22Rv1 (cell line): ENCODE results near the gene ZNF136.
A peak's percentile ranks its signal among the peaks of the same experiment; 100 is the strongest.

ENCODE experiments used
- H3K27ac ChIP-seq: fragments of 450-650 bp; 2 replicates; pipeline ENCODE4 v1.5.1; 2017
- ZFX ChIP-seq: fragments of 450-650 bp; IDR thresholded peaks from 2 replicates; pipeline ENCODE4 v1.6.1; 2017; ENCODE audit warnings: antibody characterized with exemption, borderline replicate concordance
- TF ChIP-seq, protein P1 (sequence below): fragments of 450-650 bp; IDR thresholded peaks from 2 replicates; pipeline ENCODE4 v1.5.1; 2017; ENCODE audit warnings: mild to moderate bottlenecking

ZNF136 gene

DNA sequence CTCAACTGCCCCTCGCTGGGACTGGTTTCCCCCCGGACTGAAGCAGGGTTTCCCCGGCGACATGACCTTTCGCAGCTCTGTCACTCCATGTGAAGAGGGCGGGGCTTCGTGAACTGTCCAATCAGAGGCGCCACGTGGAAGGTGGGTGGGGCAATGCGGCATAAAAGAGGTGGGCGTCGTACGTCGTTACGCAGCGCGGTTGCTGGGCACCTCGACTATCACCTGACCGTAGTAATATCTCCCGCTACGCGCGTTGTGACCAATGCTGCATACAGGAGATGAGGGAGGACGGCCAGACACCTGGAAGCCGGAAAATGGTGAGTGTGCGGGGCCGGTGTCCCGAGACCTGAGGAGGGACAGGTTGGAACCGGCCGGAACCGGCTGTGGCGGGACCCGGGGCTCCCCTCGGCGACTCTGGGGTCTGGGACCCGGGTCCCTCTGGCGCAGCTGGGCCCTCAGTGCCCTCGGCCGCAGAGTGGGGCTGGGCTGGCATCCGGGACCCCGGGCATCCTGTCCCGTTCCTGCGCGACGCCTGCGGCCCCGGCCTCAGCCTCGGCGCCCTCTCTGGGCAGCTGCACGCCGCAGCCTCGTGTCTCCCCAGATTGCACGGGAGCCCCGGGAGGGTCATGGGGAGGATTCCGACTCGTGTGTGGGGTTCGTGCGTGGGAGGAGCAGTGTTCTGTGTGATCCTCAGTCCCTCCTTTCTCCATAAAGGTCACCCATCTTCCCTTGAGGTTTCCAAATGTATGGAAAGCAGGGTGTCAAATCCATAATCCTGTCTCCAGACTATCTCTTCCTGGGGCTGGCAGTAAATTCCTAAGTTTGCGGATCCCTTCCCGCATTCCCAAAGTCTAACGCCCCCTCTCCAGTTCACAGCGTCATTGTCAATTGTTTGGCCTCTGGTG is 32.2 kb downstream of the ZNF136 start:
- no peak for TF ChIP-seq ZFX
- TF ChIP-seq, protein P1, sequence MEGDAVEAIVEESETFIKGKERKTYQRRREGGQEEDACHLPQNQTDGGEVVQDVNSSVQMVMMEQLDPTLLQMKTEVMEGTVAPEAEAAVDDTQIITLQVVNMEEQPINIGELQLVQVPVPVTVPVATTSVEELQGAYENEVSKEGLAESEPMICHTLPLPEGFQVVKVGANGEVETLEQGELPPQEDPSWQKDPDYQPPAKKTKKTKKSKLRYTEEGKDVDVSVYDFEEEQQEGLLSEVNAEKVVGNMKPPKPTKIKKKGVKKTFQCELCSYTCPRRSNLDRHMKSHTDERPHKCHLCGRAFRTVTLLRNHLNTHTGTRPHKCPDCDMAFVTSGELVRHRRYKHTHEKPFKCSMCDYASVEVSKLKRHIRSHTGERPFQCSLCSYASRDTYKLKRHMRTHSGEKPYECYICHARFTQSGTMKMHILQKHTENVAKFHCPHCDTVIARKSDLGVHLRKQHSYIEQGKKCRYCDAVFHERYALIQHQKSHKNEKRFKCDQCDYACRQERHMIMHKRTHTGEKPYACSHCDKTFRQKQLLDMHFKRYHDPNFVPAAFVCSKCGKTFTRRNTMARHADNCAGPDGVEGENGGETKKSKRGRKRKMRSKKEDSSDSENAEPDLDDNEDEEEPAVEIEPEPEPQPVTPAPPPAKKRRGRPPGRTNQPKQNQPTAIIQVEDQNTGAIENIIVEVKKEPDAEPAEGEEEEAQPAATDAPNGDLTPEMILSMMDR = no peak
- no peak overlapping the region for H3K27ac ChIP-seq

DNA sequence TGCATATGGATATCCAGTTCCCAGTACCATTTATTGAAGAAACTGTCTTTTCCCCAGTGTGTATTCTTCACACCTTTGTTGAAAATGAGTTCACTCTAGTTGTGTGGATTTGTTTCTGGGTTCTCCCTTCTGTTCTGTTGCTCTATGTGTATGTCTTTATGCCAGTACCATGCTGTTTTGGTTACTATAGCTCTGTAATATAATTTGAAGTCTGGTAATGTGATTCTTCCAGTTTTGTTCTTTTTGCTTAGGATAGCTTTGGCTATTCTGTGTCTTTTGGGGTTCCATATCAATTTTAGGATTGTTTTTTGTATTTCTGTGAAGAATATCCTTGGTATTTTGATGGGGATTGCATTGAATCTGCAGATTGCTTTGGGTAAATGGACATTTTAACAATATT is 35.2 kb downstream of the ZNF136 start:
- no peak overlapping the region for H3K27ac ChIP-seq
- no peak for TF ChIP-seq ZFX
- TF ChIP-seq, protein P1 = no peak

DNA sequence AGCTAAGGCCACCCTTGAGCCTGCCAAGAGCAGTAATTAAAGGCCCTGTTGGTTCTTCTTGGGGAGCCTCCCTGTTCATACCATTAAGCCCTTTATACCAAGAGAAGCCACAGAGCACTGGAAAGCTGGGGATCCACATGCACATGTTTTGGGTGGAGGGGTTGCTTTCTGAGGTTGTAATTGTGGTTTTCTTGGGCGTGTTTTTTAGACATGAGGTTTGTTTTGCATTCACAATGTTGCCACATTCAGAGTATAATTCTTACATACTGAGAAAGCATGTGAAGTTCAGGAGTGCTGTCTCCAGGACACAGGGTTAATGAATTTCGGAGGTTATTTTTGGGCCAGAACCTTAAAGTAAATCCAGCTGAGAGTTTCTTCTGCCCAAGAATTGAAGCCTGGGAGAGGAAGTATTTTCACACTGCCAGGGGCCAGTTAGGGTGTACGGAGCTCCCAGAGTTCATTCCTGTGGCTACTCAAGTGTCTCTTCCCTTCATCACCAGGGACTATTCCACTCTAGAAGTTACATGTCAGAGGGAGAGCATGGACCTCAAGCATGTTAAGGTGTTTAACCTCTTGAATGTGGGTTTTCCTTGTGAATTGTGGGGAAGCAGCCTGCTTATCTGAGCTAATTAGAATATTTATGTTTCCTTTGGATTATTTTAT is 37.0 kb downstream of the ZNF136 start:
- TF ChIP-seq, protein P1 = no peak
- TF ChIP-seq ZFX = no peak
- no peak overlapping the region for H3K27ac ChIP-seq

DNA sequence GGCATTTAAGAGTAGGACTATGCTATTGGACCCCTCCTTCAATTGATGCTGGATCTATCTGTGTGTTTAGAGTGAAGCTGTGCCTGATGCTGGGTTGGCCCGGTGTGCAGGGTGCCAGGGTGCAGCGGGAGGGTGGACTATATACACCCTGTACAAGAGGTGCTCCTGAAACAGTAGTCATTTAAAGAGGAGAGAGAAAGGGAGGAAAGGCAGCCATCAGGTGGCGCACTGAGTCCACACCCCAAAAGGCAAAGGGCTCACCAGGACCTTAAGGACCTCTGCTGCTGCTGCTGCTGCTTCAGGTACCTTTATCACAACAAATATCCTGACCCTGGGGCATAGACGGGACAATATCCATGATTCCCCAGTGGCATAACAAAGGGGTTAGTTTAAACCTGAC is 39.4 kb downstream of the ZNF136 start:
- TF ChIP-seq, protein P1 = peak; percentile 18; the same call in 1 of the 2 replicates
- no peak for TF ChIP-seq ZFX
- H3K27ac ChIP-seq = no peak overlapping the region

DNA sequence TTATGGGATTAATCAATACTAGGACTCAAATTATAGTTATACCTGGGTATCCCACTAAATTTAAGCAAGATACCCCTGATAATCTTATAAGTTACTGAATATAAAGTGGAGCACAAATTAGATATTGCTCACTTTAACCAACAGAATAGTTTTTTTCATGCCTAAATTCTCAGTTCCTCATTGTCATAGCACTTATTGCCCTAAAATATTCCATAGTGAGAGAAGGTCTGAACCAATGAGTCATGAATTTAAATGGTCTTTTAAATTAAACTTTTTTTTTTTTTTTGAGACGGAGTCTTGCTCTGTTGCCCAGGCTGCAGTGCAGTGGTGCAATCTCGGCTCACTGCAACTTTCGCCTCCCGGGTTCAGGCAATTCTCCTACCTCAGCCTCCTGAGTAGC is 42.4 kb downstream of the ZNF136 start:
- no peak overlapping the region for H3K27ac ChIP-seq
- no peak for TF ChIP-seq ZFX
- TF ChIP-seq, protein P1 = no peak

DNA sequence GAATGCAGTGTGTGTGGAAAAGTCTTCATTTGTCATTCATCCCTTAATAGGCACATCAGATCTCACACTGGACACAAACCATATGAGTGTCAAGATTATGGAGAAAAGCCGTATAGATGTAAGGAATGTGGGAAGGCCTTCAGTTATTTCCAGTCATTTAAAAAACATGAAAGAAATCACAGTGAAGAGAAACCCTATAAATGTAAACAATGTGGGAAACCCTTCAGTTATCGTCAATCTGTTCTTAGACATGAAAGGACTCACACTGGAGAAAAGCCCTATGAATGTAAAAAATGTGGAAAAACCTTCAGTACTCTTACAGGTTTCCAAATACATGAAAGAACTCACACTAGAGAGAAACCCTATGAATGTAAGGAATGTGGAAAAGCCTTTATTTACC is 45.3 kb downstream of the ZNF136 start:
- no peak overlapping the region for H3K27ac ChIP-seq
- TF ChIP-seq ZFX = no peak
- TF ChIP-seq, protein P1 = no peak

DNA sequence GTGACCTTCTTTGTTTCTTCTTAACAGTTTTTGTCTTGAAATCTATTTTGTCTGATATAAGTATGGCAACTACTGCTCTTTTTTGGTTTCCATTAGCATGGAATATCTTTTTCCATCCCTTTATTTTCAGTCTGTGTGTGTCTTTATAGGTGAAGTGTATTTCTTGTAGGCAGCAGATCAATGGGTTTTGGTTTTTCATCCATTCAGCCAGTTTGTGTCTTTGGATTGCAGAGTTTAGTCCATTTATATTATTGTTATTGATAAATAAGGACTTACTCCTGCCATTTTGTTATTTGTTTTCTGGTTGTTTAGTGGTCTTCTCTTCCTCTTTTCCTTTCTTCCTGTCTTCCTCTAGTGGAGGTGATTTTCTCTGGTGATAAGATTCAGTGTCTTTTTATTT is 54.4 kb downstream of the ZNF136 start:
- no peak overlapping the region for H3K27ac ChIP-seq
- TF ChIP-seq, protein P1 = no peak
- TF ChIP-seq ZFX = no peak
